Esophagus squamous epithelium (tissue), 4 donors: ENCODE results near the gene CREB3L1.

Experiments
- POLR2A ChIP-seq, 4 donors: fragments of 450-650 bp; IDR thresholded peaks; one replicate each; pipeline ENCODE4 v1.6.1; 2017; ENCODE audit warnings: antibody characterized with exemption in 4 of 4, mild to moderate bottlenecking in 4 of 4, moderate library complexity in 3 of 4
- TF ChIP-seq, protein P1 (sequence below), 6 experiments: fragments of 450-650 bp in 4 of 6; fragments of 200-600 bp in 2 of 6; sonication (generic) in 2 of 6; IDR thresholded peaks; one replicate each; pipeline ENCODE4 v1.5.1; 2016 to 2019; ENCODE audit warnings: antibody characterized with exemption in 6 of 6, mild to moderate bottlenecking in 4 of 6, moderate library complexity in 4 of 6

DNA sequence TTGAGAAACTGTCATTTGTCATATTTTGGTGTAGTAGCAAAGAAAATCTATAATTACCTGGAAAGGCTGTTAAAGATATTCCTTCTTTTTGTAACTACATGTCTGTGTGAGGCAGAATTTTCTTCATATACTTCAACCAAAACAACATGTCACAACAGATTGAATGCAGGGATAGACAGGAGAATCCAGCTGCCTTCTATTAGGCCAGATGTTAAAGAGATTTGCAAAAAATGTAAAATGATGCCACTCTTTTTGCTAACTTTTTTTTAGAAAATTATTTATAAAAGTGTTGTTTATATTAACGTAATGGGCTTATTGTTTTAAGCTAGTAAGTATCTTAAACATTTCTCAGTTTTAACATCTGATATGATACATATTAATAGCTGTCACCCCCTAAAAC is 82.5 kb downstream of the CREB3L1 start:
- TF ChIP-seq, protein P1, sequence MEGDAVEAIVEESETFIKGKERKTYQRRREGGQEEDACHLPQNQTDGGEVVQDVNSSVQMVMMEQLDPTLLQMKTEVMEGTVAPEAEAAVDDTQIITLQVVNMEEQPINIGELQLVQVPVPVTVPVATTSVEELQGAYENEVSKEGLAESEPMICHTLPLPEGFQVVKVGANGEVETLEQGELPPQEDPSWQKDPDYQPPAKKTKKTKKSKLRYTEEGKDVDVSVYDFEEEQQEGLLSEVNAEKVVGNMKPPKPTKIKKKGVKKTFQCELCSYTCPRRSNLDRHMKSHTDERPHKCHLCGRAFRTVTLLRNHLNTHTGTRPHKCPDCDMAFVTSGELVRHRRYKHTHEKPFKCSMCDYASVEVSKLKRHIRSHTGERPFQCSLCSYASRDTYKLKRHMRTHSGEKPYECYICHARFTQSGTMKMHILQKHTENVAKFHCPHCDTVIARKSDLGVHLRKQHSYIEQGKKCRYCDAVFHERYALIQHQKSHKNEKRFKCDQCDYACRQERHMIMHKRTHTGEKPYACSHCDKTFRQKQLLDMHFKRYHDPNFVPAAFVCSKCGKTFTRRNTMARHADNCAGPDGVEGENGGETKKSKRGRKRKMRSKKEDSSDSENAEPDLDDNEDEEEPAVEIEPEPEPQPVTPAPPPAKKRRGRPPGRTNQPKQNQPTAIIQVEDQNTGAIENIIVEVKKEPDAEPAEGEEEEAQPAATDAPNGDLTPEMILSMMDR (IDR thresholded peaks at IDR 0.05) = no peak
- no peak for TF ChIP-seq POLR2A (IDR thresholded peaks at IDR 0.05)
